OCI-LY1 (cell line): ENCODE measurements around the gene KRT4.

Source experiments
- H2AFZ ChIP-seq: fragments of 200-600 bp; sonication (generic), shearing (Covaris generic); 2 replicates; pipeline ENCODE4 v1.6.0; 2014; ENCODE audit warnings: antibody characterized with exemption, mild to moderate bottlenecking, low read length
- H3F3A ChIP-seq: fragments of 200-600 bp; sonication (generic), shearing (Covaris generic); 2 replicates; pipeline ENCODE4 v1.6.0; 2014; ENCODE audit warnings: mild to moderate bottlenecking, antibody characterized with exemption, low read length, moderate library complexity; ENCODE audit not compliant: insufficient read depth
- H3K27ac ChIP-seq: fragments of 200-600 bp; sonication (generic); 2 replicates; pipeline ENCODE4 v1.5.1; 2014; ENCODE audit warnings: low read length, mixed run types, mild to moderate bottlenecking, low read depth; ENCODE audit not compliant: poor library complexity, severe bottlenecking
- H3K27me3 ChIP-seq: fragments of 200-600 bp; sonication (generic); 2 replicates; pipeline ENCODE4 v1.6.0; 2014; ENCODE audit warnings: antibody characterized with exemption, mild to moderate bottlenecking, low read length, moderate library complexity; ENCODE audit not compliant: insufficient read depth
- H3K36me3 ChIP-seq: fragments of 200-600 bp; sonication (generic); 2 replicates; pipeline ENCODE4 v1.6.1; 2014; ENCODE audit warnings: mild to moderate bottlenecking, antibody characterized with exemption, low read length, moderate library complexity, mixed read lengths; ENCODE audit not compliant: insufficient read depth
- H3K4me1 ChIP-seq: fragments of 200-600 bp; sonication (generic); 2 replicates; pipeline ENCODE4 v1.5.1; 2014; ENCODE audit warnings: mild to moderate bottlenecking, low read length, moderate library complexity; ENCODE audit not compliant: insufficient read depth, severe bottlenecking
- H3K4me2 ChIP-seq: fragments of 200-600 bp; sonication (generic), shearing (Covaris generic); 2 replicates; pipeline ENCODE4 v1.6.1; 2014; ENCODE audit warnings: low read length
- H3K4me3 ChIP-seq: fragments of 200-600 bp; sonication (generic); 2 replicates; pipeline ENCODE4 v1.5.1; 2014; ENCODE audit warnings: low read length, low read depth, mild to moderate bottlenecking, mixed read lengths; ENCODE audit not compliant: poor library complexity, severe bottlenecking
- H3K79me2 ChIP-seq: fragments of 200-600 bp; shearing (Covaris generic); 2 replicates; pipeline ENCODE4 v1.6.1; 2016; ENCODE audit warnings: mixed run types, low read length, mixed read lengths; ENCODE audit not compliant: insufficient read depth
- H3K9ac ChIP-seq: fragments of 200-600 bp; sonication (generic), shearing (Covaris generic); 2 replicates; pipeline ENCODE4 v1.6.1; 2014; ENCODE audit warnings: mild to moderate bottlenecking, low read length, mixed read lengths
- H3K9me2 ChIP-seq: fragments of 200-600 bp; sonication (generic), shearing (Covaris generic); 2 replicates; pipeline ENCODE4 v1.6.1; 2014; ENCODE audit warnings: low read depth, mild to moderate bottlenecking, low read length, mixed read lengths
- H3K9me3 ChIP-seq: fragments of 200-600 bp; shearing (Covaris generic); 2 replicates; pipeline ENCODE4 v1.6.1; 2014; ENCODE audit warnings: low read length, mixed read lengths
- H4K20me1 ChIP-seq: fragments of 200-600 bp; sonication (generic), shearing (Covaris generic); 2 replicates; pipeline ENCODE4 v1.6.0; 2016; ENCODE audit warnings: mild to moderate bottlenecking, low read length; ENCODE audit not compliant: insufficient read depth
- EZH2 ChIP-seq: fragments of 200-600 bp; sonication (generic), shearing (Covaris generic); IDR thresholded peaks from 2 replicates; pipeline ENCODE4 v1.8.0; 2017; ENCODE audit warnings: borderline replicate concordance, mixed run types, mild to moderate bottlenecking, antibody characterized with exemption, low read length, moderate library complexity, mixed read lengths
- TF ChIP-seq, protein P1 (sequence below): fragments of 200-600 bp; sonication (generic), shearing (Covaris generic); IDR thresholded peaks from 2 replicates; pipeline ENCODE4 v1.5.1; 2017; ENCODE audit warnings: mild to moderate bottlenecking, antibody characterized with exemption, low read length, moderate library complexity, mixed read lengths

KRT4 gene

DNA sequence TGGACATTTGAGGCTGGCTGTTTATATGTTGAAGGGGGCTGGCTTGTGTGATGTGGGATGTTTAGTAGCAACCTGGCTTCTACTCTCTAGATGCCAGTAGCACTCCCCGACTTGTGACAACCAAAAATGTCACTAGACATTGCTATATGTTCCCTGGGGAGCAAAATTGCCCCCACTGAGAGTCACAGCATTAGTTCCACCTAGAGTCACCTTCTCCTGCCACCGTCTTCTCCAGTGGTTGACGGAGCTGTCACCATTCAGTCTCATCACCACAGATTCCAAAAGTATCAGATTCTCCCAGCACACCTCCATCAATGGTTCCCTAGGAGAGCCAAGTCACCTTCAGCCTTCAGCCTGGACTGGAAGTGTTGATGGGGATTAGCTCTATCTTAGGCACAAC, 29.0 kb downstream of the KRT4 start:
- Histone ChIP-seq H3K4me3 (no peak overlapping the region), H3K27me3 (no peaks in the 10 kb centered on the region), H4K20me1 (no peaks in the 10 kb centered on the region), H3K9me2 (no peaks in the 10 kb centered on the region), H3K27ac (no peak overlapping the region), H2AFZ (no peak overlapping the region), H3K79me2 (no peaks in the 10 kb centered on the region), H3F3A (no peaks in the 10 kb centered on the region), H3K4me2 (no peak overlapping the region), H3K4me1 (no peaks in the 10 kb centered on the region), H3K36me3 (no peaks in the 10 kb centered on the region), H3K9ac (no peak overlapping the region), H3K9me3 (no peaks in the 10 kb centered on the region)
- no peak for TF ChIP-seq EZH2
- TF ChIP-seq, protein P1, sequence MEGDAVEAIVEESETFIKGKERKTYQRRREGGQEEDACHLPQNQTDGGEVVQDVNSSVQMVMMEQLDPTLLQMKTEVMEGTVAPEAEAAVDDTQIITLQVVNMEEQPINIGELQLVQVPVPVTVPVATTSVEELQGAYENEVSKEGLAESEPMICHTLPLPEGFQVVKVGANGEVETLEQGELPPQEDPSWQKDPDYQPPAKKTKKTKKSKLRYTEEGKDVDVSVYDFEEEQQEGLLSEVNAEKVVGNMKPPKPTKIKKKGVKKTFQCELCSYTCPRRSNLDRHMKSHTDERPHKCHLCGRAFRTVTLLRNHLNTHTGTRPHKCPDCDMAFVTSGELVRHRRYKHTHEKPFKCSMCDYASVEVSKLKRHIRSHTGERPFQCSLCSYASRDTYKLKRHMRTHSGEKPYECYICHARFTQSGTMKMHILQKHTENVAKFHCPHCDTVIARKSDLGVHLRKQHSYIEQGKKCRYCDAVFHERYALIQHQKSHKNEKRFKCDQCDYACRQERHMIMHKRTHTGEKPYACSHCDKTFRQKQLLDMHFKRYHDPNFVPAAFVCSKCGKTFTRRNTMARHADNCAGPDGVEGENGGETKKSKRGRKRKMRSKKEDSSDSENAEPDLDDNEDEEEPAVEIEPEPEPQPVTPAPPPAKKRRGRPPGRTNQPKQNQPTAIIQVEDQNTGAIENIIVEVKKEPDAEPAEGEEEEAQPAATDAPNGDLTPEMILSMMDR = no peak

DNA sequence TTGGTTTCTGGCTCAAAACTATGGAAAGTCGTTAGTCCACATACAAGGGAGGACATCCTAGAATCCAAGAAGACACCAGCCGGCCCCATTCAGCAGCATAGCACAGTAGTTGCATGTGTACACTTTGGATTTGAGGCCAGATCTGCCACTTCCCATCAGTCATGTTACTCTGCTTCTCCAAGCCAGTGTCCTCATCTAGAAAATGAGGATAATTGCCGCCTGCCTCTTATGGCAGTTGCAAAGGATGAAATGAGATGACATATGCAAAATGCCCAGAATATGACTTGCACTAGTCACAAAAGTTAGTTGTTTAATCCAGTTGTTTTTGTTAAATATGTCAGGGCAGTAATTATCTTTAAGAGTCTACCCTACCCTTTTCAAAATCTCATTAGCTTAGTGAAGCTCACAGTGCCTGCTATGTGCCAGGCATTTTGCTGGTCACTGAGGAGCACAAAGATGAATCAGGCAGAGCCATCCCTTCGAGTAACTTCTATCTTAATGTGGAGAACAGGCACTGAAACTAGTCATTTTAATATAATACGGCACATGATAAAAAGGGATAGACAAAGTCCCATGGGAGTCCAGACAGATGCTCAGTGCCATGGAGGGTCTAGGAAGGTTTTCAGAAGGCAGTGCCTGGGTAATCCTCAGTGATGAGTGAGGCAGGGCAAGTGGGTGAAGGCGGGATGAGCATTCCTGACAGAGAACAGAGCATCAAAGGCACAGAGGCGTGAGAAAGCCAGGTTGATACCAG, 30.2 kb downstream of the KRT4 start:
- Histone ChIP-seq H3K9ac (no peak overlapping the region), H3K4me1 (no peaks in the 10 kb centered on the region), H3K4me3 (no peak overlapping the region), H3K9me3 (no peaks in the 10 kb centered on the region), H3K36me3 (no peaks in the 10 kb centered on the region), H3K27ac (no peak overlapping the region), H3K27me3 (no peaks in the 10 kb centered on the region), H3K4me2 (no peak overlapping the region), H4K20me1 (no peaks in the 10 kb centered on the region), H2AFZ (no peak overlapping the region), H3F3A (no peaks in the 10 kb centered on the region), H3K79me2 (no peaks in the 10 kb centered on the region), H3K9me2 (no peaks in the 10 kb centered on the region)
- TF ChIP-seq EZH2 = no peak
- TF ChIP-seq, protein P1 = no peak

DNA sequence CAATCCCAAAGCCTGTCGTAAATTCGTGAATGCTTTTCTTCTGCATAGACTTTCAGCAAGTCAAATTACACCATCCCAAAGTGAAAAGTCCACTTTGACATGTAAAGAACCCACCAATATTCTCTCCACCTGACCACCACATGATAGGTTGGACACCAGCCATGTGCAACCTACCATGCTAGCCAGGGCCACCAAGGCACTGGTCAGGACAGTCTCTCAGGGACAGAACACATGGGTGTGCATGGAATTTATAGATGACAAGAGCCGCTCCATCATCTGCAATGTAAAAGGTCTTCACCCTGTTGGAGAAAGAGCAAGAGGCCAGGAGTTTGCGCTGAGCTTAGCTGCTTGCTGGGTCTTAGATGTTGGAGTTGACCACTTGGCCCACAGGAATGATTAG, 31.4 kb downstream of the KRT4 start:
- no peaks in the 10 kb centered on the region for H3K36me3 ChIP-seq
- H3K27me3 ChIP-seq = 0 out of 2 replicates have a peak, but pooled peaks cover 1% of the 10 kb centered on the region
- no peak for TF ChIP-seq EZH2
- TF ChIP-seq, protein P1 = no peak

More for the DNA sequence above, 31.4 kb downstream of the KRT4 start:
- Histone ChIP-seq H2AFZ (no peak overlapping the region), H4K20me1 (no peaks in the 10 kb centered on the region), H3K9me2 (no peaks in the 10 kb centered on the region), H3K79me2 (no peaks in the 10 kb centered on the region), H3K9ac (no peak overlapping the region), H3F3A (no peaks in the 10 kb centered on the region), H3K4me3 (no peak overlapping the region), H3K4me1 (no peaks in the 10 kb centered on the region), H3K27ac (no peak overlapping the region), H3K4me2 (no peak overlapping the region), H3K9me3 (no peaks in the 10 kb centered on the region)
